Measurements from ENCODE around the gene CPTP.

GRCh38 chr1:1376551-1377226 is 52.1 kb downstream of the CPTP start:
- TF ChIP-seq, protein P1, sequence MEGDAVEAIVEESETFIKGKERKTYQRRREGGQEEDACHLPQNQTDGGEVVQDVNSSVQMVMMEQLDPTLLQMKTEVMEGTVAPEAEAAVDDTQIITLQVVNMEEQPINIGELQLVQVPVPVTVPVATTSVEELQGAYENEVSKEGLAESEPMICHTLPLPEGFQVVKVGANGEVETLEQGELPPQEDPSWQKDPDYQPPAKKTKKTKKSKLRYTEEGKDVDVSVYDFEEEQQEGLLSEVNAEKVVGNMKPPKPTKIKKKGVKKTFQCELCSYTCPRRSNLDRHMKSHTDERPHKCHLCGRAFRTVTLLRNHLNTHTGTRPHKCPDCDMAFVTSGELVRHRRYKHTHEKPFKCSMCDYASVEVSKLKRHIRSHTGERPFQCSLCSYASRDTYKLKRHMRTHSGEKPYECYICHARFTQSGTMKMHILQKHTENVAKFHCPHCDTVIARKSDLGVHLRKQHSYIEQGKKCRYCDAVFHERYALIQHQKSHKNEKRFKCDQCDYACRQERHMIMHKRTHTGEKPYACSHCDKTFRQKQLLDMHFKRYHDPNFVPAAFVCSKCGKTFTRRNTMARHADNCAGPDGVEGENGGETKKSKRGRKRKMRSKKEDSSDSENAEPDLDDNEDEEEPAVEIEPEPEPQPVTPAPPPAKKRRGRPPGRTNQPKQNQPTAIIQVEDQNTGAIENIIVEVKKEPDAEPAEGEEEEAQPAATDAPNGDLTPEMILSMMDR (IDR thresholded peaks at IDR 0.05), result no peak
- TF ChIP-seq EZH2 (IDR thresholded peaks at IDR 0.05; ENCODE audit: borderline replicate concordance, insufficient read depth, low read depth, low read length, poor library complexity, severe bottlenecking), result no peak
